ENCODE measurements around the gene ZNF155.

GRCh38 chr19:44042147-44042546 lies 58.2 kb downstream of the ZNF155 start:
- TF ChIP-seq CTCF (IDR thresholded peaks at IDR 0.05; ENCODE audit: low read depth, low read length): no peak
- no peak for TF ChIP-seq POLR2A (IDR thresholded peaks at IDR 0.05; ENCODE audit: extremely low read depth, insufficient read length)
